ENCODE results near the gene KRTAP5-6.

The KRTAP5-6 gene, protein sequence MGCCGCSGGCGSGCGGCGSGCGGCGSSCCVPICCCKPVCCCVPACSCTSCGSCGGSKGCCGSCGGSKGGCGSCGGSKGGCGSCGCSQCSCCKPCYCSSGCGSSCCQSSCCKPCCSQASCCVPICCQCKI

DNA sequence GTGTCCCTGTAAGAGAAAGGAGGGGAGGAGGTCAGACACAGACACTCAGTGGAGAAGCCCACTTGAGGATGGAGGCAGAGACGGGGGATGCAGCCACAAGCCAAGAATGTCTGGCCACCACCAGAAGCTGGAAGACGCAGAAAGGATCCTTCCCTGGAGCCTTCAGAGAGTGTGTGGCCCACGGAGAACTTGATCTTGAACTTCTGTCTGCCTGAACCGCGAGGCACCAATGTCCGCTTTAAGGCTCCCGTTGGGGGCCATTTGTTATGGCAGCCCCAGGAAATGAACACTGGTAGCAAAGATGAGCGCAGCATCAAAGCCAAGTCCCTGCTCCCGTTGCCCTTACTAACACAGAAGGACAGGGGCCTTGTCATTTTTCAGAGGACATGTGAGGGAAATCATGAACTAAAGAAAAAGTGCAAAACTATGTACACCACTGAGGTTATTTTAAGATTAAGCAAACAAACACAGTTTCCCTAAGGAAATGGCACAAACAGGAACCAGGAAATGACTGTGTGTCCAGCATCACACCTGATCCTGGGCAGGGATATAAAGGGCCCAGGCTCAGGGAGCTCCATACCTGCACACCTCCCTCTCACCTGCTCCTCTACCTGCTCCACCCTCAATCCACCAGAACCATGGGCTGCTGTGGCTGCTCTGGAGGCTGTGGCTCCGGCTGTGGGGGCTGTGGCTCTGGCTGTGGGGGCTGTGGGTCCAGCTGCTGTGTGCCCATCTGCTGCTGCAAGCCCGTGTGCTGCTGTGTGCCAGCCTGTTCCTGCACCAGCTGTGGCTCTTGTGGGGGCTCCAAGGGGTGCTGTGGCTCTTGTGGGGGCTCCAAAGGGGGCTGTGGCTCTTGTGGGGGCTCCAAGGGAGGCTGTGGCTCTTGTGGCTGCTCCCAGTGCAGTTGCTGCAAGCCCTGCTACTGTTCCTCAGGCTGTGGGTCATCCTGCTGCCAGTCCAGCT is at the start of gene KRTAP5-6:
Gene KRTAP5-6, plus strand, starts transcription at position 588 of the 963 bp plus-strand sequence. Its CDS starts 51 bp downstream, at position 639.
- Histone ChIP-seq H3K4me1 (ENCODE audit: control insufficient read depth, low read depth, low read length) (peaks cover 11% of the 10 kb centered on the region), H3K27ac (ENCODE audit: low read length) (no peak within 1 kb of the TSS), H3K36me3 (ENCODE audit: control insufficient read depth, low read depth, low read length) (no peaks in the 10 kb centered on the region), H3K27me3 (ENCODE audit: control insufficient read depth, insufficient read depth, low read length) (no peaks in the 10 kb centered on the region), H3K9me3 (ENCODE audit: control insufficient read depth, low read depth, low read length) (no peaks in the 10 kb centered on the region), H3K4me3 (ENCODE audit: low read length) (no peak within 1 kb of the TSS), H3K9ac (ENCODE audit: low read length) (no peak within 1 kb of the TSS)

DNA sequence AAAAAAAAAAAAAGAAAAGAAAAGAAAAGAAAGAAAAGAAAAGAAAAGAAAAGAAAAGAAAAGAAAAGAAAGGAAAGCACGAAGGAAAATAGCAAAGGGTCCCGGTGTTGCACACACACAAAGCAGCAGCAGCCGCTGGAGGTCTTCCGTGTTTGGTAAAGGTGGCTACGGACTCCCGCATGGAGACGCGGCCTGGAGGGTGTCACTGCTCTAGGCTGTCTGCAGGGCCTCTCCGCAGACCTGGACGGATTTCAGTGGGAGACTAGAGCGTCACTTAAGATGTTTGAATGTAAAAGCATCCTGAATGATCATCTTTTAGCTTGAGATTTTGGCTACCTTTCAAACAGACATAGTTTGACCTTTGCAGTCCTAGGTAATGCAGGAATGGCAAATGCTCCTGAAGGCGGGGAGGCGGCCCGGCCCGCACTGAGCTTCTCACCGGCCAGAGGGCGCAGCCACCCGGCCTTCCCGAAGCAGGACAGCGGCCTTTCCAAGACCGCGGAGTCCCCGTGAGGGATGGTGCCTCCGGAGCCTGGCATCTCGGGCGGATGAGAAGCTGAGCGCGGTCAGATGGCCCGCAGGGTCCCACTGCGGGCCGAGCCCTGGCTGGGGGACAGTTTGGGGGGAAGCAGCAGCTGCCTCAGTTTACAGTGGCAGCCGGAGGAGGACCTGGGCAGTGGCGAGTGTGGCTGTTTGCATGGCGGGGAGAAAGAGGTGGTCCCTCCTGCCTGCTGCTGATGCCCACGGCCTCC is 48.9 kb upstream of the KRTAP5-6 start:
- no peak overlapping the region for H3K9ac ChIP-seq (ENCODE audit: low read length)
- H3K4me3 ChIP-seq (ENCODE audit: low read length) = no peak overlapping the region
- H3K9me3 ChIP-seq (ENCODE audit: control insufficient read depth, low read depth, low read length) = no peaks in the 10 kb centered on the region
- no peaks in the 10 kb centered on the region for H3K4me1 ChIP-seq (ENCODE audit: control insufficient read depth, low read depth, low read length)
- no peaks in the 10 kb centered on the region for H3K36me3 ChIP-seq (ENCODE audit: control insufficient read depth, low read depth, low read length)
- H3K27ac ChIP-seq (ENCODE audit: low read length) = no peak overlapping the region
- peaks cover 2% of the 10 kb centered on the region for H3K27me3 ChIP-seq (ENCODE audit: control insufficient read depth, insufficient read depth, low read length)

DNA sequence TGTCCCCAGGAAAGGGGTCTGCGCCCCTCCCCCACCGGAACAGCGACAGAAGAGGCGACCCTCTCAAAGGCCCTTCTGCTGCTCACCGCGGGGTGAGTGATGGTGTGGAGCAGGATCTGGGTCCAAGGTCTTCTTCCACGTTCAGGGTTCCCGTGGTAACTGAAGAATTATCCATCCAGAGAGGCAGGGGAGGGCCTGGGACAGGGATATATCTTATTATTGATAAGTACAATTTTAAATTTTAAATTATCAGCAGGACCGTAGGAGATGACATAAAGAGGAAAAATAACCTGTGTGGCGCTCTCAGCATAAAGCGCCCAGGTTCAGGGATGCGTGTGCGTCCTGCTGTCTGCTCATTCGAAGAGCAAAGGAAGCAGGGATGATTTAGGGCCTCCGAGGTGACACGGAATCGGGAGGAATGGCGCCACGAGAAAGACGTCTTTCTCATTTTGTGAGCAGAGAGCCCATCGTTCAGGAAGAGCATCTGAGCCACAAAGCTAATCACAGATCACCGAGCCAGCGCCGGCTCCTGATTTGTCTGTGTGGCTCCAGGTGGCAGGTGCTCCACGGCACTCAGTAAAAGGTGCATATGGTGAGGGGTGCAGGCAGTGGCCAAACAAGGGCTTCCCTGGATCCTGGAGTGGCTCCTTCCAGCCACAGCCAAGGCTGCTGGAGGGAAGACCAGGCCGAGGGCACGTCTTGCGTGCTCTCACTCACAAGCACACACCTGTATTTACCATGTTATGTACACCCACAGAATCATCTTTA is 48.2 kb upstream of the KRTAP5-6 start:
- Histone ChIP-seq H3K9ac (ENCODE audit: low read length) (no peak overlapping the region), H3K27me3 (ENCODE audit: control insufficient read depth, insufficient read depth, low read length) (peaks cover 9% of the 10 kb centered on the region), H3K9me3 (ENCODE audit: control insufficient read depth, low read depth, low read length) (no peaks in the 10 kb centered on the region), H3K4me1 (ENCODE audit: control insufficient read depth, low read depth, low read length) (no peaks in the 10 kb centered on the region), H3K4me3 (ENCODE audit: low read length) (no peak overlapping the region), H3K36me3 (ENCODE audit: control insufficient read depth, low read depth, low read length) (no peaks in the 10 kb centered on the region), H3K27ac (ENCODE audit: low read length) (no peak overlapping the region)

DNA sequence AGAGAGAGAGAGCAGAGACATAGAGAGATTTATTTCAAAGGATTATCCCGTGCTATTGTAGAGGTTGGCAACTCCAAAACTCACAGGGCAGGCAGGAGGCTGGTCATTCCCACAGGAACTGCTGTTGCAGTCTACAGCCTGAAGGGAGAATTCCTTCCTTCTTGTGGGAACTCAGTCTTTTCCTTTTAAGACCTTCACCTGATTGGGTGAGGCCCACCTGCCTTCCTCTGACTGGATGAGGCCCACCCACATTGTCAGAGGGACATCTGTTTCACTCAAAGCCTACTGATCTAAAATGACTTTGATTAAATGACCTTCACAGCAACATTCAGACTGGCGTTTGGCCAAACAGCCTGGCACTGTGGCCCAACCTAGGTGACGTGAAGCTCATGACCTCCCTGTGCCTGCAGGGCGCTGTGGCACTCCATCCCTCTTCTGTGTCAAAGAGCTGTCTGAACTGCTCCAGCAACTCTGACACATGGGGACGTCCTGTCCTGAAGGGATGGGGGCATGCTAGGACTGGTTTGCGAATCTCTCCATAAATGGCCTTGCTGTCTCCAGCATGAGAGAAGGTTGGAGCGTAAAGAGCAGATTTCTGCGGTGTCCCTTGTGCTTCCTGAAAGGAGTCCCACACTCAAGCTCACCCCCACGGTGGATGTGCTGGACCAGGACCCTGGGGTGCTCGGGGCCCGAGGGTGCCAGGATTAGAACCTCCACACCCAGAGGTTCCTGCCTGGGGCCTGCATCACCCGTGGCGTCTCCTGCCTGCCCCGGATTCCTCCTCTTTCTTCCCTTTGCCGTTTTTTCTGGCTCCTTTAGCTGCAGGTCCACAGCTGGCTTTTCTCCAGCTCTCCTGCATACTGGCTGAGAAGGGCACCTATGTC is 46.7 kb upstream of the KRTAP5-6 start:
- H3K9me3 ChIP-seq (ENCODE audit: control insufficient read depth, low read depth, low read length) = no peaks in the 10 kb centered on the region
- no peak overlapping the region for H3K9ac ChIP-seq (ENCODE audit: low read length)
- no peak overlapping the region for H3K27ac ChIP-seq (ENCODE audit: low read length)
- H3K4me1 ChIP-seq (ENCODE audit: control insufficient read depth, low read depth, low read length) = no peaks in the 10 kb centered on the region
- no peaks in the 10 kb centered on the region for H3K36me3 ChIP-seq (ENCODE audit: control insufficient read depth, low read depth, low read length)
- H3K4me3 ChIP-seq (ENCODE audit: low read length) = no peak overlapping the region
- H3K27me3 ChIP-seq (ENCODE audit: control insufficient read depth, insufficient read depth, low read length) = peaks cover 14% of the 10 kb centered on the region

DNA sequence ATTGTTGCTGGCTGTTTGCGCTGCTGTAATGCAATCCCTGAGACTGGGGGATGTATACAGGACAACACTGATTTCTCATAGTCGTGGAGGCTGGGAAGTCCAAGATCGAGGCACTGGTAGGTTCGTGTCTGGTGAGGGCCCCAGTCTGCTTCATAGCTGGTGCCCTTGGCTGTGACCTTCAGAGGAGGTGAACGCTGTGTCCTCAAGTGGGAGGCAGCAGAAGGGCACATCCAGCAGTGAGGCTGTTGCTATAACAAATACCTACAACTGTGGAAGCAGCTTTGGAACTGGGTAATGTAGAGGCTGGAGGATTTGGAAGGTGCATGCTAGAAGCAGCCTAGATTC is 46.1 kb upstream of the KRTAP5-6 start:
- no peak overlapping the region for H3K4me3 ChIP-seq (ENCODE audit: low read length)
- H3K4me1 ChIP-seq (ENCODE audit: control insufficient read depth, low read depth, low read length) = no peaks in the 10 kb centered on the region
- H3K9me3 ChIP-seq (ENCODE audit: control insufficient read depth, low read depth, low read length) = no peaks in the 10 kb centered on the region
- no peak overlapping the region for H3K9ac ChIP-seq (ENCODE audit: low read length)
- peaks cover 14% of the 10 kb centered on the region for H3K27me3 ChIP-seq (ENCODE audit: control insufficient read depth, insufficient read depth, low read length)
- H3K36me3 ChIP-seq (ENCODE audit: control insufficient read depth, low read depth, low read length) = no peaks in the 10 kb centered on the region
- no peak overlapping the region for H3K27ac ChIP-seq (ENCODE audit: low read length)

DNA sequence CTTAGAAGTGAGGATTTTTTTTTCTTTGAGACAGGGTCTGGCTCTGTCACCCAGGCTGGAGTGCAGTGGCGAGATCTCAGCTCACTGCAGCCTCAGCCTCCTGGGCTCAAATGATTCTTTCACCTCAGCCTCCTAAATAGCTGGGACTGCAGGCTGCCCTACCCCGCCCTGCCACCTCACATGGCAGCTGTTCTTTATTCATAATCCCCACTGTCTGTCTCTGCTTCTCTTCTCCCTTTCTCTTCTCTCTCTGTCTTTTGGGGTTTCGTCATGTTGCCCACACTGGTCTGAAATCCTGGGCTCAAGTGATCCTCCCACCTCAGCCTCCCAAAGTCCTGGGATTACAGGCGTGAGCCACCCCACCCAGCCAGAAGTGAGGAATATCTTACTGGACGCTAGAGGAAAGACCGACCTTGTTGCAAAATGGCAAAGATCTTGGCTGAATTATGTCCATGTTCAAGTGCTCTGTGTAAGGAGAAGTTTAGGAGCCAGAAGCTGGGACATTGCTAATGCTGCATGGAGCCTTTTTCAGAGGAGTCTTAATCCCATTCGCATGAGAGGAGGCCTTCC is 45.5 kb upstream of the KRTAP5-6 start:
- Histone ChIP-seq H3K27ac (ENCODE audit: low read length) (no peak overlapping the region), H3K9ac (ENCODE audit: low read length) (no peak overlapping the region), H3K36me3 (ENCODE audit: control insufficient read depth, low read depth, low read length) (no peaks in the 10 kb centered on the region), H3K4me1 (ENCODE audit: control insufficient read depth, low read depth, low read length) (no peaks in the 10 kb centered on the region), H3K27me3 (ENCODE audit: control insufficient read depth, insufficient read depth, low read length) (peaks cover 14% of the 10 kb centered on the region), H3K9me3 (ENCODE audit: control insufficient read depth, low read depth, low read length) (no peaks in the 10 kb centered on the region), H3K4me3 (ENCODE audit: low read length) (no peak overlapping the region)

DNA sequence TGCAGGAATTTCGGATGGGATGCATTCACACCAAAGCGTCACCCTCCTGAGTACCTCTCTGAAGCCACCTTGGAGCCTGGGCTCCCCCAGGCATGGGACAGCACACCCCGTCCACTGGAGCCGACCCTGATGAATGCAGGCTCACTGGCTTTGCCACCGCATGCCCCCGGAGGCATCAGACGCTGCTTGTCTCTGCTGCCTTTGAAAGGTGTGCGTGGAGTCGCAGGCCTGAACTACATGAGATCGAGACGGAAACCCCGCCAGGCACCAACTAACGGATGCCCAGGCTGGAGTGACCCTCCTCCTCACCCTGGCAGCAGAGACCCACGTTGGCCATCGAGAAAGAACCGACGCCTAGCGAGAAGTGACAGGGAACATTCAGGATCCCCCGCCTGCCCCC is 45.0 kb upstream of the KRTAP5-6 start:
- Histone ChIP-seq H3K9me3 (ENCODE audit: control insufficient read depth, low read depth, low read length) (no peaks in the 10 kb centered on the region), H3K4me1 (ENCODE audit: control insufficient read depth, low read depth, low read length) (no peaks in the 10 kb centered on the region), H3K4me3 (ENCODE audit: low read length) (no peak overlapping the region), H3K9ac (ENCODE audit: low read length) (no peak overlapping the region), H3K27ac (ENCODE audit: low read length) (no peak overlapping the region), H3K36me3 (ENCODE audit: control insufficient read depth, low read depth, low read length) (no peaks in the 10 kb centered on the region), H3K27me3 (ENCODE audit: control insufficient read depth, insufficient read depth, low read length) (peaks cover 14% of the 10 kb centered on the region)

DNA sequence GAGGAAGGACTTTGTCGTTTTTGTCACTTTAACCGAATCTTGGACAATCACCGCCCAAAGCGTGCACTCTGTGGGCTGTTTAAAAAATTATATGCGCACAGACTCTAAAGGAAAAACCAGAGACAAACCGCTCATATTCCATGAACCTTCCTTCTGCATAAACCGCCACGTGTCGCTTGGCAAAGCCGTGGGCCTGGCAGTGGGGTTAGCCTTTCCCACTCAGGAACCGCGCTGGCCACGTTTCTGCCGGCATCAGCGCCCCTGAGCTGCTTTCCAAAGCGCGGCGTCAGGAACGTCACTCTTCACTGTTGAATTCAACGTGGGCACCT is 44.6 kb upstream of the KRTAP5-6 start:
- H3K27me3 ChIP-seq (ENCODE audit: control insufficient read depth, insufficient read depth, low read length) = peaks cover 14% of the 10 kb centered on the region
- H3K27ac ChIP-seq (ENCODE audit: low read length) = no peak overlapping the region
- no peak overlapping the region for H3K4me3 ChIP-seq (ENCODE audit: low read length)
- no peaks in the 10 kb centered on the region for H3K36me3 ChIP-seq (ENCODE audit: control insufficient read depth, low read depth, low read length)
- no peaks in the 10 kb centered on the region for H3K9me3 ChIP-seq (ENCODE audit: control insufficient read depth, low read depth, low read length)
- H3K4me1 ChIP-seq (ENCODE audit: control insufficient read depth, low read depth, low read length) = no peaks in the 10 kb centered on the region
- no peak overlapping the region for H3K9ac ChIP-seq (ENCODE audit: low read length)

DNA sequence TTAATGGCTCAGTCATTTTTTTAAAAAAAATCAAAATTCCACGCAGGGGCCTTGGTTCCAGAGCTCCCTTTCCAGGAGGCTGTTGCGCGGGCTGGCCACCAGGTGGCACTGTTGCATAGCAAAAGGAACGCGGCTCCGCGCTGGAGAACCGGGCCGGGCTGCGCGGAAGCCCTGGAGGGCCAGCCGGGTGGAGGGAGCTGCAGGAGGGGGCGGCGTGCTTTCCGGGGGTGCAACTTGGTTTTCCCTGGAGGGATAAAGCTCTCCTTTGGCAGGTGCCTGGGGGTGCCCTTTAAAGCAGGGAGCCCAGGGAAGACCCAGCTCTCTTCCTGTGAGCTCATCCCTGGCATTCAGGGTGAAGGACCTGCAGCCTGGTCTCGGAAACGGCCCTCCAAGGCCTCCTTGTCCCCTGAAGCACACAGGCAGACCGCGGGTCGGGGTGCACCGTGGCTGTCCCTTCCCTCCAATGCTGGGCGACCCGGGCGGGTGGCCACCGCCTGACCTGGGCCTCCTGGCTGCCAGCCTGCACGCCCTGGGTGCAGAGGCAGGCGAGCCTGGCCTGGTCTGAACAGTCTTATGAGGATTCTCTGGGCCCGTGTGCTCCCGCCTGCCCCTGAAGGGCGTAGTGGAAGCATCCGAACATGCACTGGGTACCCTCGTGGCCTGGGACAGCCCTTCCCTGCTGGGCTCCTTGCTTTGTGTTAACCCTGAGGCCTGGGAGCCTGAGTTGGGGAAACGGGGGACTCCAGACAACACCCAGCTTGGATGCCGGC is 44.0 kb upstream of the KRTAP5-6 start:
- peaks cover 14% of the 10 kb centered on the region for H3K27me3 ChIP-seq (ENCODE audit: control insufficient read depth, insufficient read depth, low read length)
- no peaks in the 10 kb centered on the region for H3K36me3 ChIP-seq (ENCODE audit: control insufficient read depth, low read depth, low read length)
- no peaks in the 10 kb centered on the region for H3K4me1 ChIP-seq (ENCODE audit: control insufficient read depth, low read depth, low read length)
- no peak overlapping the region for H3K27ac ChIP-seq (ENCODE audit: low read length)
- no peak overlapping the region for H3K9ac ChIP-seq (ENCODE audit: low read length)
- H3K9me3 ChIP-seq (ENCODE audit: control insufficient read depth, low read depth, low read length) = no peaks in the 10 kb centered on the region
- H3K4me3 ChIP-seq (ENCODE audit: low read length) = peak overlapping the region; percentile 25
